Osteoblast (primary cell): ENCODE results near the gene INHA. TPM values are rescaled to one million over a fixed set of nuclear protein-coding genes. Genes with fewer than 3 reads are reported as not detected.

Experiments
- DNase-seq: peaks from one replicate; pipeline ENCODE4 v3.0.0; 2011; ENCODE audit warnings: low spot score, mixed read lengths; ENCODE audit not compliant: insufficient read length; ENCODE audit errors: missing footprints
- H2AFZ ChIP-seq: 2 replicates; pipeline ENCODE4 v1.6.0; 2011; ENCODE audit warnings: mild to moderate bottlenecking, low read length
- H3K27ac ChIP-seq: 2 replicates; pipeline ENCODE4 v1.5.1; 2011; ENCODE audit warnings: mild to moderate bottlenecking, low read depth, low read length, moderate library complexity
- H3K27me3 ChIP-seq: 2 replicates; pipeline ENCODE4 v1.6.0; 2012; ENCODE audit warnings: mild to moderate bottlenecking, control low read depth, inconsistent platforms, low read length, moderate library complexity; ENCODE audit not compliant: insufficient read depth
- H3K36me3 ChIP-seq: 2 replicates; pipeline ENCODE4 v1.5.1; 2011; ENCODE audit warnings: mild to moderate bottlenecking, low read length, control low read depth, moderate library complexity; ENCODE audit not compliant: insufficient read depth
- H3K4me1 ChIP-seq: 2 replicates; pipeline ENCODE4 v1.5.1; 2011; ENCODE audit warnings: mild to moderate bottlenecking, low read length, control low read depth, moderate library complexity; ENCODE audit not compliant: insufficient read depth
- H3K4me2 ChIP-seq: 2 replicates; pipeline ENCODE4 v1.6.0; 2011; ENCODE audit warnings: mild to moderate bottlenecking, low read length; ENCODE audit not compliant: insufficient read depth
- H3K4me3 ChIP-seq: fragments of 200-600 bp; sonication (generic); 3 replicates; pipeline ENCODE4 v1.5.1; 2012; ENCODE audit warnings: mild to moderate bottlenecking, low read length, inconsistent platforms; ENCODE audit not compliant: insufficient read depth
- H3K79me2 ChIP-seq: 2 replicates; pipeline ENCODE4 v1.6.0; 2012; ENCODE audit warnings: mild to moderate bottlenecking, low read length, control low read depth, inconsistent platforms; ENCODE audit not compliant: insufficient read depth
- H3K9me3 ChIP-seq: 2 replicates; pipeline ENCODE4 v1.5.1; 2011; ENCODE audit warnings: low read depth, low read length, control low read depth
- H4K20me1 ChIP-seq: 2 replicates; pipeline ENCODE4 v1.6.0; 2012; ENCODE audit warnings: mild to moderate bottlenecking, low read length, control low read depth; ENCODE audit not compliant: insufficient read depth
- CTCF ChIP-seq: IDR thresholded peaks from 2 replicates; pipeline ENCODE4 v1.5.1; 2011; ENCODE audit warnings: mild to moderate bottlenecking, low read depth, low read length, moderate library complexity; ENCODE audit errors: extremely low read depth
- total RNA-seq: library from RNA; depleted of rRNA; stranded (reverse); fragments of >200 nt; gene quantifications from 2 replicates; pipeline ENCODE4 v1.2.3, GENCODE V29; 2012

The INHA gene
- total RNA-seq, 1 donor = under 0.01 TPM

GRCh38 chr2:219581346-219581745, 9.2 kb downstream of the INHA start:
- no peak for DNase-seq
- no peaks in the 10 kb centered on the region for H3K79me2 ChIP-seq

GRCh38 chr2:219591091-219591490, 19.0 kb downstream of the INHA start:
- Histone ChIP-seq H3K79me2 (no peaks in the 10 kb centered on the region), H3K36me3 (no peaks in the 10 kb centered on the region), H3K4me1 (no peaks in the 10 kb centered on the region), H3K4me2 (no peak overlapping the region), H2AFZ (no peak overlapping the region), H3K27ac (no peak overlapping the region), H3K27me3 (peaks cover 12% of the 10 kb centered on the region), H4K20me1 (no peaks in the 10 kb centered on the region), H3K4me3 (no peak overlapping the region), H3K9me3 (no peaks in the 10 kb centered on the region)
- TF ChIP-seq CTCF = no peak
- DNase-seq = no peak

More at GRCh38 chr2:219581346-219581745, 9.2 kb downstream of the INHA start:
- no peaks in the 10 kb centered on the region for H3K4me1 ChIP-seq
- H3K27me3 ChIP-seq = peaks cover 38% of the 10 kb centered on the region
- no peaks in the 10 kb centered on the region for H4K20me1 ChIP-seq
- H3K27ac ChIP-seq = no peak overlapping the region
- H2AFZ ChIP-seq = no peak overlapping the region
- TF ChIP-seq CTCF = no peak
- no peak overlapping the region for H3K4me2 ChIP-seq
- H3K36me3 ChIP-seq = no peaks in the 10 kb centered on the region
- H3K4me3 ChIP-seq = no peak overlapping the region
- H3K9me3 ChIP-seq = no peaks in the 10 kb centered on the region

GRCh38 chr2:219592736-219593135, 20.6 kb downstream of the INHA start:
- Histone ChIP-seq H3K4me2 (no peak overlapping the region), H4K20me1 (no peaks in the 10 kb centered on the region), H3K27ac (no peak overlapping the region), H3K4me1 (peaks cover 11% of the 10 kb centered on the region), H3K36me3 (no peaks in the 10 kb centered on the region), H3K4me3 (no peak overlapping the region), H3K9me3 (no peaks in the 10 kb centered on the region), H2AFZ (peak overlapping the region; percentile 70), H3K27me3 (no peaks in the 10 kb centered on the region), H3K79me2 (no peaks in the 10 kb centered on the region)
- DNase-seq = no peak
- TF ChIP-seq CTCF = no peak

GRCh38 chr2:219593154-219593553, 21.0 kb downstream of the INHA start:
- H4K20me1 ChIP-seq = no peaks in the 10 kb centered on the region
- H3K27ac ChIP-seq = no peak overlapping the region
- H3K79me2 ChIP-seq = peaks cover under 1% of the 10 kb centered on the region
- TF ChIP-seq CTCF = no peak
- H3K27me3 ChIP-seq = no peaks in the 10 kb centered on the region
- no peak overlapping the region for H3K4me2 ChIP-seq
- no peaks in the 10 kb centered on the region for H3K9me3 ChIP-seq
- H2AFZ ChIP-seq = no peak overlapping the region
- no peaks in the 10 kb centered on the region for H3K36me3 ChIP-seq
- DNase-seq = no peak
- H3K4me1 ChIP-seq = peaks cover 11% of the 10 kb centered on the region
- no peak overlapping the region for H3K4me3 ChIP-seq
